Fibroblast of skin of right biceps (primary cell): ENCODE measurements around the gene EXOC6B.
"Not testable (repeated sequence)": the region's sequence is repeated elsewhere in the genome, so short reads cannot be mapped to it uniquely, and the experiment has no call there.

Source experiments
- DNase-seq: peaks from one replicate; pipeline ENCODE4 v3.0.0-alpha.2; 2013

The EXOC6B gene

GRCh38 chr2:72583836-72584235 is 242.0 kb downstream of the EXOC6B start:
- not testable (repeated sequence) for DNase-seq

- no peak for DNase-seq
These were observed 242.5 kb downstream of the EXOC6B start for GRCh38 chr2:72583376-72583775.

- DNase-seq, result no peak
These were observed 244.2 kb downstream of the EXOC6B start for GRCh38 chr2:72581560-72582181.

- DNase-seq, result peak; percentile 63
These were observed 246.1 kb downstream of the EXOC6B start for GRCh38 chr2:72579591-72580180.

GRCh38 chr2:72576861-72577260 is 249.0 kb downstream of the EXOC6B start:
- peak; percentile 61 for DNase-seq

DNA sequence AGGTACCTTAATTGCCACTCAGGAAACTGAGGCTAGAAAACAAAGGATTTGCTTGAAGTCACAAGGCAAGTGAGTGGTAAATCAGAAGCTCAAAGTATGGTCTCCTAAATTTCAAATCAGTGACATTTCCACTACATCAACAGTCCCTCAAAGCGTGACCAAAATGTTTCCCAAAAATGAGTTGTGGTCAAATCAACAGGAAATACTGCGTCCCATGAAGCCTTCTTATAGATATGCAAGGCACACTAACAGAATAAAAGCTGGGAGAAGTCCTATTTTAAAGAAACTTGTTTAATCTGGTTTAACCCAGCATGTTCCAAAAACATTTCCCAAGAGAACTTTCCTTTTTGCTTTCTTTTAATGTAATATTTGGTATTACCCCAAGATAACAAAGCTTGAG is 249.4 kb downstream of the EXOC6B start:
- DNase-seq, result peak; percentile 22

DNA sequence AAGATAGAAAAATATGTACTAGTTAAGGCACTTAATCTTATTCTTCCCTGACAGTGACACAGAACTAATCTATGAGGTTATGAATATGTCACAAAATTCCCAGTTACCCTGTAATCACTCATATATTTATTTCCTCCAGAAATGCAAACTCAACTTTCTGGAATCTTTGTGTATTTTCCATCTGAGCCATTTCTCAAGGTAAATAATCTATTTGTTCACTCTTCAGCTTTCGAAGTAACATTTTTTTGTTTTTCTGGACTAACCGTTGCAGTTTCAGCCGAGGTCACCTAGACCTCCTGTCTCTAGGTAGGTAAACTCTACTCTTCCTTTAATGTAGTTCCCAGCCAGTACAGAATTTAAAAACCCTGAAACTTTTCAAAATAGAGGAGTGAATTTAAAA is 250.9 kb downstream of the EXOC6B start:
- no peak for DNase-seq

GRCh38 chr2:72573232-72573631 is 252.6 kb downstream of the EXOC6B start:
- DNase-seq, result no peak

DNA sequence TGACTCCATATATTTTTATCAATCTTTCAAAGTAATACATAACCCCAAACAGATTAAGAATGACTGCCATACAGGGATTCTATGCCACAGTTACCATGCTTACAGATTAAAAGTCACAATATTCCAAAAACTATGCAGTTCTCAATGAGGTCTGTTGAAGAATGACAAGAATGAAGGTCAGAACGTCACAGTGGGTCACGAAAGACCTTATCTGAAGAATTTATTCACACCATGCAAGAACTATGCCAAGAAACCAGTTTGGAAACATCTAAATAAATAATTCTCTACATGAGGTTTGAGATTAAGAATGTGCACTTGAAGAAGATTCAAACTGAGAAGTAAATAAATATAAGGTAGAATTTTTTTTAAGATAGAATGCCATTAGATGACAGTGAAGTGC is 253.3 kb downstream of the EXOC6B start:
- peak; percentile 55 for DNase-seq

DNA sequence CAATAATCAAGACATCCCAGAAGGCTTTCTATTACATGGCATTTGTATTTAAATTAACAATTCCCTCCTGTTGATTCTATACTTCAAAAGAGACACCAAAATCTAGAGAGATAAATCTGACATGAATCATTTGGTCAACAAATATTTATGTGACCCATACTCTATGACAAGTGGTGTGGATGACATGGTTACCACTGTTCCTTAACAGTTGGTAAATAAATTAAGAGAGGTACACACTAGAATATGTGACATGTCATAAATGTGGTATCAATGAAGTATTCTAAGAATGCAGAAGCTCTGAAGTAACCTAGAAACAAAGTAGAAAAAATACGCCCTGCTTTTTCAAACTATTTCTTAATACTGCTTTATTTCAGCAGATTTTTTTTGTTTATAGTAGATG is 255.4 kb downstream of the EXOC6B start:
- DNase-seq, result peak; percentile 34

- DNase-seq, result peak; percentile 49
These were observed 263.2 kb downstream of the EXOC6B start for GRCh38 chr2:72562451-72563153.

DNA sequence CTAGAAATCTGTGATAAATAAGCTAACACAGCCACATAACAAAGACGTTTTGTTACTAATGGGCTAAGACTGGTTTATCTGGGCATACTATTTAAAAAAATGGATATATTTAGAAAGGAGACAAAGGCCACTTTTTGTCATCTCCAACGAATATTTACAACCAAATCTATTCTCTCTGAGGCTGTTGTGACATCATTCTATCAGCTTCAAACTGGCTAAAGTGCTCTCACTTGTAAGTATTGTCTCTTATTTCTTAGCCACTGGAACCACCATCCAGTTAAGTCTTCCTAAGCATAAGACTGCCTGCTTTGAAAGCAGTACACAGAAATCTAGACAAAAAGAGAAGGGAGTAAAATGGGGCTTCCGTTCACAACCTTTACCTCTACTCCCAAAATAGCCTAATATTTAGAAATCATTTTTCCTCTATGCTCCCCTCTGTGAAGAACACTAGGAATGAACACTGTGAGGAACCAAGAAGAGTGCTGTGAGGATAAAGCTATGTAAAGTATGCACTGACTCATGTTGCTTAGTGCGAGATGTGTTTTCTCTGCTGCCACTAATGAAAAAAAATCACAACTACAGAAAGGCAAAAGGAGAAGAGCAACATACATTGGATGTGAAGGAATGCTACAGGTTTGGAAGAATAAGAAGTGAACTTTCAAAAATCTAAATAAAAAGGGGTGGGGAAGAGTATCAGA is 264.1 kb downstream of the EXOC6B start:
- peak; percentile 86 for DNase-seq

GRCh38 chr2:72555943-72556342 is 269.9 kb downstream of the EXOC6B start:
- no peak for DNase-seq

- not testable (repeated sequence) for DNase-seq
These were observed 270.5 kb downstream of the EXOC6B start for GRCh38 chr2:72555363-72555762.

DNA sequence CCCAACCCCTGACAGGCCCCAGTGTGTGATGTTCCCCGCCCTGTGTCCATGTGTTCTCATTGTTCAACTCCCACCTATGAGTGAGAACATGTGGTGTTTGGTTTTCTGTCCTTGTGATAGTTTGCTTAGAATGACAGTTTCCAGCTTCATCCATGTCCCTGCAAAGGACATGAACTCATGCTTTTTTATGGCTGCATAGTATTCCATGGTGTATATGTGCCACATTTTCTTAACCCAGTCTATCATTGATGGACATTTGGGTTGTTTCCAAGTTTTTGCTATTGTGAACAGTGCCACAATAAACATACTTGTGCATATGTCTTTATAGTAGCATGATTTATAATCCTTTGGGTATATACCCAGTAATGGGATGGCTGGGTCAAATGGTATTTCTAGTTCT is 270.9 kb downstream of the EXOC6B start:
- DNase-seq, result not testable (repeated sequence)

GRCh38 chr2:72554381-72554780 is 271.5 kb downstream of the EXOC6B start:
- DNase-seq, result no peak

DNA sequence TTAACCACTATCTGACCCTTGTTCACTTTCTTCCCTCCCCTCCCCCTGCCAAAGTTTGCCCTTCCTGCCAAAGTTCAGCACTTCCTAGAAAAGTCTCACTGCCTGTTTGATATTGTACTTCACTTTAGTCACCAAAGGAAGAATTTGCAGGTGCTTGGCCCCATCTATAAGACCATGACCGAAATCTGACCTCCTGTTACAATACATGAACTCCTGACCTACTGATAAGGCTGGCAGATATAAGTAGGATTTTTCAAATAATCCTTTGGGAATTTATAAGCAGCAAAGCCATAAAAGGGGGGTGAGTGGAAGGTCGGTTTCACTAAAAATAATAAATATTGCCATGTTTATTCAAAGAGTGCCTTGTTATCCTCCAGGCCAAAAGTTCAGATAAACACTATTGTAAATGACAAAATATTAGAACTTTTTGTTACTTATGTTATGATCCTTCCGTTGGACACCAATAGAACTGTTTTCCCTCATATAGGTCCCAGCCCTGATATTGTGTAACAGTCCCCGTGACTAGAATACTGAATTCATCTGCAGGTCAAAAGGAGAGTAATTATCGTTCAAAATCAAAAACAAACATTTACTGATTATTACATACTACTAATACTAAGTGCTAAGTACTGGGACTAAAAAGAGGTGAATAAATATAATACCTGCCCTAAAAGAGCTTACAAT is 277.6 kb downstream of the EXOC6B start:
- no peak for DNase-seq

DNA sequence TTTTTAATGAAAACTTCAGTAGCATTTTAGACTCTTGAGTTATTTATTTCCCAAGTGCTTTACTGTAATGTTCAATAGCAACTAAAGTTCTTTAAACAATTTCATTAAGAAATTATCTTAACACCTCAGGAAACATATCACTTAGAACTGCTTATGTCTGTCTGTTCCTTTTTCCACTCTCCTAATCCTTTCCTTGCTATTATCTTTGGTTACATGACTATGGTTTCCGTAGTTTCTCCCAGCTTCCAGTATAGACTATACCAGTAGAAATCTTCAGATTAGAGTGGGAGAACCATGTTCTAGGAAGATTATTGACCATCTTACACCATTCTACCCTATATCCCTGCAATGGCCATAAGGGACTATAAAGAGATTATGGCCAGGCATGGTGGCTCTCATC is 280.0 kb downstream of the EXOC6B start:
- DNase-seq, result no peak

GRCh38 chr2:72544554-72544953 is 281.3 kb downstream of the EXOC6B start:
- DNase-seq, result no peak

GRCh38 chr2:72543497-72544216 is 282.2 kb downstream of the EXOC6B start:
- DNase-seq, result no peak

DNA sequence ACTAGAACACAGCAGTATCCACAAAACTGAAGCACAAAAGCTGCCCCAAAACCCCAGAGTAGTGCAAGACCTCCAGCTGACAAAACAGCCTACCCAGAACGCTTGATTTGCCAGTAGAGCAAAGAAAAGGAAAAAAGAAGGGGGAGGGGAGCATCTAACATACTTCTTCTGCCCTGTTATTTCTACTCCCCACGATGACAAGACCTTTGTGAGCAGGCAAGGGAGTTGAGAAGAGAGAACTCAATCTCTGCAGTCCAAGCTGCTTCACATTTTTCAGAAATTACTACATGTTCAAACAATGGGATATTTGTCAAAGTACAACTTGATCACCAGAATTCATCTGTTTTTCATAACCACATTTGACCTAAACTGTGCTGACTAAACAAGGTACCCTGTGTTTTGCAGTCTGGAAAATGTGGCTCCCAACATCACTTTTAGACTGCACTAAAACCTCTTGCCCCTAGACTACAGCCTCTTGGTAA is 286.7 kb downstream of the EXOC6B start:
- DNase-seq, result peak; percentile 88

- DNase-seq, result no peak
These were observed 287.3 kb downstream of the EXOC6B start for GRCh38 chr2:72538486-72538885.
